A172 (cell line): ENCODE results near the gene CALM1. TPM values are rescaled to one million over a fixed set of nuclear protein-coding genes. Genes with fewer than 3 reads are reported as not detected.

Experiments
- total RNA-seq: library from RNA; depleted of rRNA; stranded (reverse); fragments of >200 nt; shearing (Covaris generic); gene quantifications from 2 replicates; pipeline ENCODE4 v1.2.3, GENCODE V29; 2014; rRNA removed

Gene CALM1
- total RNA-seq, 1 experiment from 2014 or later, result 420 TPM

Other genes starting within 250 kb of the CALM1 start
- gene PSMC1, start 140.5 kb upstream of the CALM1 start, total RNA-seq, result 677 and 742 TPM in 2 replicates
- 8.3 and 8.7 TPM in 2 replicates for gene NRDE2, start 65.1 kb upstream of the CALM1 start, total RNA-seq